PC-9 (cell line): ENCODE results near the gene OGG1. TPM values are rescaled to one million over a fixed set of nuclear protein-coding genes. Genes with fewer than 3 reads are reported as not detected.

Experiments
- BruUV-seq: library from RNA; stranded (reverse); fragments of 400-500 nt; replicated peaks from 2 replicates; lab custom pipeline; 2021; lab: Mats Ljungman, UMichigan
- CTCF ChIA-PET: fragments of 300-600 bp; sonication (Branson Sonifier 250); formaldehyde crosslinking; loops from one replicate; lab custom pipeline; 2022; ENCODE audit warnings: antibody characterized with exemption; lab: Charles Lee
- POLR2A ChIA-PET: fragments of 300-600 bp; sonication (Branson Sonifier 250); formaldehyde crosslinking; loops from one replicate; lab custom pipeline; 2022; ENCODE audit warnings: antibody characterized with exemption; ENCODE audit not compliant: unreplicated experiment; lab: Charles Lee
- DNase-seq, 2 experiments: peaks; one replicate each; pipeline versions ENCODE4 v3.0.0 to v3.0.0-alpha.2; 2015 to 2022; ENCODE audit warnings: mixed read lengths in 1 of 2
- H2AFZ ChIP-seq: fragments of 200-600 bp; sonication (generic); 2 replicates; pipeline ENCODE4 v1.8.1; 2017; ENCODE audit warnings: antibody characterized with exemption
- H3F3A ChIP-seq: fragments of 200-600 bp; sonication (generic); 2 replicates; pipeline ENCODE4 v1.8.1; 2017; ENCODE audit warnings: antibody characterized with exemption, mild to moderate bottlenecking, low read depth; ENCODE audit not compliant: insufficient read depth
- H3K27ac ChIP-seq: fragments of 200-600 bp; sonication (generic); 2 replicates; pipeline ENCODE4 v1.6.1; 2016; ENCODE audit warnings: mixed run types
- H3K27me3 ChIP-seq: fragments of 200-600 bp; sonication (generic); 2 replicates; pipeline ENCODE4 v1.6.1; 2016; ENCODE audit warnings: low read depth, mixed run types; ENCODE audit not compliant: insufficient read depth
- H3K36me3 ChIP-seq: fragments of 200-600 bp; sonication (generic); 2 replicates; pipeline ENCODE4 v1.6.1; 2016; ENCODE audit warnings: low read depth, mixed run types
- H3K4me1 ChIP-seq: fragments of 200-600 bp; sonication (generic); replicated peaks from 2 replicates; pipeline ENCODE4 v1.6.1; 2016; ENCODE audit warnings: mixed run types; ENCODE audit not compliant: insufficient read depth
- H3K4me2 ChIP-seq: fragments of 200-600 bp; sonication (generic); 2 replicates; pipeline ENCODE4 v1.6.1; 2017; ENCODE audit warnings: mixed run types
- H3K4me3 ChIP-seq: fragments of 200-600 bp; sonication (generic); 2 replicates; pipeline ENCODE4 v1.6.1; 2016; ENCODE audit warnings: mixed run types
- H3K79me2 ChIP-seq: fragments of 200-600 bp; sonication (generic); 2 replicates; pipeline ENCODE4 v1.6.1; 2017; ENCODE audit warnings: low read depth, mixed run types
- H3K9me2 ChIP-seq: fragments of 200-600 bp; sonication (generic); 2 replicates; pipeline ENCODE4 v1.8.1; 2017; ENCODE audit warnings: mild to moderate bottlenecking; ENCODE audit not compliant: insufficient read depth
- H3K9me3 ChIP-seq: fragments of 200-600 bp; sonication (generic); 2 replicates; pipeline ENCODE4 v1.8.1; 2016; ENCODE audit warnings: low read depth; ENCODE audit not compliant: insufficient read depth
- H4K20me1 ChIP-seq: fragments of 200-600 bp; sonication (generic); 2 replicates; pipeline ENCODE4 v1.8.1; 2017; ENCODE audit not compliant: insufficient read depth
- CTCF ChIP-seq: fragments of 200-600 bp; sonication (generic); conservative IDR thresholded peaks from 2 replicates; pipeline ENCODE4 v1.6.1; 2017; ENCODE audit warnings: mixed run types, antibody characterized with exemption, mild to moderate bottlenecking, moderate library complexity
- EZH2 ChIP-seq: fragments of 200-600 bp; sonication (generic); IDR thresholded peaks from 2 replicates; pipeline ENCODE4 v1.8.0; 2017; ENCODE audit warnings: antibody characterized with exemption, low read depth
- intact Hi-C: fragments of 100-400 bp; cut with micrococcal nuclease; formaldehyde crosslinking; loops from one replicate; pipeline ENCODE4 v1.10.0; 2022; ENCODE audit not compliant: unreplicated experiment
- total RNA-seq: library from RNA; stranded (reverse); gene quantifications from 2 replicates; pipeline ENCODE4 v1.2.3, GENCODE V29; 2021

OGG1 gene
- total RNA-seq, 1 experiment from 2014 or later: 22.1 TPM

- Histone ChIP-seq H3K4me2 (no peak overlapping the region), H3K4me3 (no peak overlapping the region), H3K27me3 (no peaks in the 10 kb centered on the region), H3F3A (no peaks in the 10 kb centered on the region), H4K20me1 (no peaks in the 10 kb centered on the region), H3K27ac (no peak overlapping the region), H3K36me3 (no peaks in the 10 kb centered on the region), H3K4me1 (no peaks in the 10 kb centered on the region), H3K79me2 (no peaks in the 10 kb centered on the region), H2AFZ (no peak overlapping the region), H3K9me2 (no peaks in the 10 kb centered on the region), H3K9me3 (no peaks in the 10 kb centered on the region)
- CTCF ChIA-PET: interaction anchor here (0.6 kb wide), 1 partner anchor 8 kb away, joined by 3 read pairs; the partner anchor contains the start of gene CAMK1
- intact Hi-C loops: no loop called here
- BruUV-seq: no TSS peak
- no peak for DNase-seq
- TF ChIP-seq CTCF (no peak), EZH2 (no peak)
- POLR2A ChIA-PET: interaction anchor here (0.7 kb wide), 1 partner anchor 249 kb away, joined by 3 read pairs; no protein-coding TSS in a partner anchor
Measured at GRCh38 chr3:9761919-9762318, 12.2 kb downstream of the OGG1 start.

GRCh38 chr3:9762871-9763270, 13.1 kb downstream of the OGG1 start:
- no TSS peak for BruUV-seq

GRCh38 chr3:9765865-9766264, 16.1 kb downstream of the OGG1 start:
- no peaks in the 10 kb centered on the region for H3K79me2 ChIP-seq
- ChIA-PET POLR2A (no interaction called here), CTCF (no interaction called here)
- H3K4me1 ChIP-seq: no peaks in the 10 kb centered on the region
- DNase-seq: no peak
- intact Hi-C loops: no loop called here
- no peaks in the 10 kb centered on the region for H3K36me3 ChIP-seq
- H3K4me2 ChIP-seq: no peak overlapping the region
- H3K27ac ChIP-seq: no peak overlapping the region
- H3K27me3 ChIP-seq: peaks cover 7% of the 10 kb centered on the region; the same call in 1 of the 2 replicates
- no peaks in the 10 kb centered on the region for H4K20me1 ChIP-seq
- no peaks in the 10 kb centered on the region for H3F3A ChIP-seq
- H2AFZ ChIP-seq: no peak overlapping the region
- H3K4me3 ChIP-seq: no peak overlapping the region
- BruUV-seq: no TSS peak
- H3K9me3 ChIP-seq: no peaks in the 10 kb centered on the region
- no peaks in the 10 kb centered on the region for H3K9me2 ChIP-seq
- TF ChIP-seq CTCF (no peak), EZH2 (no peak)

More at GRCh38 chr3:9762871-9763270, 13.1 kb downstream of the OGG1 start:
- POLR2A ChIA-PET: interaction anchor here (0.5 kb wide), 1 partner anchor 567 kb away, joined by 3 read pairs; no protein-coding TSS in a partner anchor
- Histone ChIP-seq H3K27ac (no peak overlapping the region), H3F3A (no peaks in the 10 kb centered on the region), H3K4me1 (no peaks in the 10 kb centered on the region), H2AFZ (no peak overlapping the region), H4K20me1 (no peaks in the 10 kb centered on the region), H3K9me2 (no peaks in the 10 kb centered on the region), H3K36me3 (no peaks in the 10 kb centered on the region), H3K4me2 (no peak overlapping the region), H3K9me3 (no peaks in the 10 kb centered on the region), H3K27me3 (no peaks in the 10 kb centered on the region), H3K79me2 (no peaks in the 10 kb centered on the region), H3K4me3 (no peak overlapping the region)
- CTCF ChIA-PET: no interaction called here
- no peak for TF ChIP-seq EZH2
- TF ChIP-seq CTCF: no peak
- DNase-seq: no peak
- intact Hi-C loops: no loop called here
